ENCODE results near the gene TNPO1.

DNA sequence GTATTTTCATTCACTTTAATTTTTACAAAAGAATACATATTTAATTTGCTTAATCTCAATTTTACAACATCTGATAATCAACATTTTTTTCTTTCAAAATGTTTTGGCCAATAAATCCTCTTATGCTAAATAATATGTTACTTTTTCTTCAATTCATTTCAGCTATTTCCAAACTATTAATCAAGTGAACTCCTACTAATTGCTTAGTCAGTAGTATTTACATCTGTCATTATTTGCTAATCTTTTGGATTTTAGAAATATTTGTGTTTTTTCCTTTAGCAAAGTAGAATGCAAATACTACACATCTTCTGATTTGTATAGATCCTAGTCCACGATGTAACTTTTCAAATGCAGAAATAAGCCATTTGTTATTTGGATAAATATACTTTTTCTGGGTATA is 1.6 kb upstream of the TNPO1 start:
- TF ChIP-seq, protein P1, sequence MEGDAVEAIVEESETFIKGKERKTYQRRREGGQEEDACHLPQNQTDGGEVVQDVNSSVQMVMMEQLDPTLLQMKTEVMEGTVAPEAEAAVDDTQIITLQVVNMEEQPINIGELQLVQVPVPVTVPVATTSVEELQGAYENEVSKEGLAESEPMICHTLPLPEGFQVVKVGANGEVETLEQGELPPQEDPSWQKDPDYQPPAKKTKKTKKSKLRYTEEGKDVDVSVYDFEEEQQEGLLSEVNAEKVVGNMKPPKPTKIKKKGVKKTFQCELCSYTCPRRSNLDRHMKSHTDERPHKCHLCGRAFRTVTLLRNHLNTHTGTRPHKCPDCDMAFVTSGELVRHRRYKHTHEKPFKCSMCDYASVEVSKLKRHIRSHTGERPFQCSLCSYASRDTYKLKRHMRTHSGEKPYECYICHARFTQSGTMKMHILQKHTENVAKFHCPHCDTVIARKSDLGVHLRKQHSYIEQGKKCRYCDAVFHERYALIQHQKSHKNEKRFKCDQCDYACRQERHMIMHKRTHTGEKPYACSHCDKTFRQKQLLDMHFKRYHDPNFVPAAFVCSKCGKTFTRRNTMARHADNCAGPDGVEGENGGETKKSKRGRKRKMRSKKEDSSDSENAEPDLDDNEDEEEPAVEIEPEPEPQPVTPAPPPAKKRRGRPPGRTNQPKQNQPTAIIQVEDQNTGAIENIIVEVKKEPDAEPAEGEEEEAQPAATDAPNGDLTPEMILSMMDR (conservative IDR thresholded peaks at IDR 0.05): no peak
- no peak for TF ChIP-seq EZH2 (IDR thresholded peaks at IDR 0.05; ENCODE audit: low read depth)
